Skeletal muscle tissue (tissue), 4 donors: ENCODE measurements around the gene ADAMTSL1. TPM values are rescaled to one million over a fixed set of nuclear protein-coding genes. Genes with fewer than 3 reads are reported as not detected.

Experiments
- H3K27ac ChIP-seq: one replicate; pipeline ENCODE4 v1.7.0; 2013; ENCODE audit warnings: mild to moderate bottlenecking, low read depth, low read length, inconsistent platforms
- H3K27me3 ChIP-seq, 3 donors: one replicate each; pipeline ENCODE4 v1.7.0; 2013; ENCODE audit warnings: low read length in 3 of 3; ENCODE audit not compliant: control insufficient read depth in 3 of 3, insufficient read depth in 3 of 3
- H3K36me3 ChIP-seq, 3 donors: one replicate each; pipeline ENCODE4 v1.7.0; 2013; ENCODE audit warnings: low read length in 3 of 3; ENCODE audit not compliant: control insufficient read depth in 3 of 3, insufficient read depth in 3 of 3
- H3K4me1 ChIP-seq, 3 donors: one replicate each; pipeline ENCODE4 v1.7.0; 2013; ENCODE audit warnings: low read length in 3 of 3, mild to moderate bottlenecking in 3 of 3; ENCODE audit not compliant: control insufficient read depth in 3 of 3, insufficient read depth in 3 of 3
- H3K4me3 ChIP-seq, 3 donors: one replicate each; pipeline ENCODE4 v1.7.0; 2013; ENCODE audit warnings: low read length in 3 of 3
- H3K9ac ChIP-seq, 3 donors: one replicate each; pipeline ENCODE4 v1.7.0; 2013; ENCODE audit warnings: low read length in 3 of 3, mild to moderate bottlenecking in 3 of 3, moderate library complexity in 2 of 3, low read depth in 1 of 3
- H3K9me3 ChIP-seq, 3 donors: one replicate each; pipeline ENCODE4 v1.7.0; 2013; ENCODE audit warnings: low read length in 3 of 3; ENCODE audit not compliant: control insufficient read depth in 3 of 3
- total RNA-seq: library from RNA; depleted of rRNA; stranded (reverse); fragments of >200 nt; gene quantifications from one replicate; pipeline ENCODE4 v1.2.3, GENCODE V29; 2014
- donor health status: Osteomylitis.

ADAMTSL1 gene
- total RNA-seq, 1 donor from 2014 or later = 18.3 TPM

GRCh38 chr9:18799428-18799827 lies 325.5 kb downstream of the ADAMTSL1 start:
- Histone ChIP-seq H3K9ac (no peak overlapping the region), H3K27ac (no peak overlapping the region)

GRCh38 chr9:18800579-18800978 lies 326.6 kb downstream of the ADAMTSL1 start:
- Histone ChIP-seq H3K4me3 (no peak overlapping the region), H3K4me1 (peaks cover 0 to 7% (median 0%) of the 10 kb centered on the region in 3 donors), H3K27ac (no peak overlapping the region), H3K9ac (no peak overlapping the region), H3K9me3 (no peaks in the 10 kb centered on the region), H3K27me3 (no peaks in the 10 kb centered on the region), H3K36me3 (no peaks in the 10 kb centered on the region)

More at GRCh38 chr9:18799428-18799827, 325.5 kb downstream of the ADAMTSL1 start:
- no peaks in the 10 kb centered on the region for H3K27me3 ChIP-seq
- H3K4me3 ChIP-seq = no peak overlapping the region
- peaks cover 0 to 7% (median 0%) of the 10 kb centered on the region in 3 donors for H3K4me1 ChIP-seq
- no peaks in the 10 kb centered on the region for H3K36me3 ChIP-seq
- no peaks in the 10 kb centered on the region for H3K9me3 ChIP-seq

GRCh38 chr9:18805386-18805785 lies 331.4 kb downstream of the ADAMTSL1 start:
- Histone ChIP-seq H3K36me3 (no peaks in the 10 kb centered on the region), H3K9ac (no peak overlapping the region), H3K9me3 (no peaks in the 10 kb centered on the region), H3K27me3 (no peaks in the 10 kb centered on the region), H3K4me3 (no peak overlapping the region), H3K27ac (no peak overlapping the region), H3K4me1 (no peaks in the 10 kb centered on the region)

GRCh38 chr9:18806232-18807080 lies 332.5 kb downstream of the ADAMTSL1 start:
- H3K4me1 ChIP-seq = no peaks in the 10 kb centered on the region
- no peaks in the 10 kb centered on the region for H3K9me3 ChIP-seq
- no peaks in the 10 kb centered on the region for H3K36me3 ChIP-seq
- no peaks in the 10 kb centered on the region for H3K27me3 ChIP-seq
- H3K27ac ChIP-seq = no peak overlapping the region
- H3K9ac ChIP-seq = no peak overlapping the region
- no peak overlapping the region for H3K4me3 ChIP-seq

- Histone ChIP-seq H3K27me3 (no peaks in the 10 kb centered on the region), H3K9ac (no peak overlapping the region), H3K27ac (no peak overlapping the region), H3K4me3 (no peak overlapping the region), H3K4me1 (no peaks in the 10 kb centered on the region), H3K36me3 (no peaks in the 10 kb centered on the region), H3K9me3 (no peaks in the 10 kb centered on the region)
Measured at GRCh38 chr9:18810581-18810980, 336.6 kb downstream of the ADAMTSL1 start.

- Histone ChIP-seq H3K4me1 (no peaks in the 10 kb centered on the region), H3K9ac (no peak overlapping the region), H3K27ac (no peak overlapping the region), H3K27me3 (no peaks in the 10 kb centered on the region), H3K36me3 (no peaks in the 10 kb centered on the region), H3K9me3 (no peaks in the 10 kb centered on the region), H3K4me3 (no peak overlapping the region)
Measured at GRCh38 chr9:18811171-18811570, 337.2 kb downstream of the ADAMTSL1 start.

GRCh38 chr9:18819418-18819817 lies 345.5 kb downstream of the ADAMTSL1 start:
- H3K4me3 ChIP-seq = no peak overlapping the region
- H3K9me3 ChIP-seq = no peaks in the 10 kb centered on the region
- no peaks in the 10 kb centered on the region for H3K27me3 ChIP-seq
- H3K36me3 ChIP-seq = no peaks in the 10 kb centered on the region
- H3K27ac ChIP-seq = no peak overlapping the region
- no peaks in the 10 kb centered on the region for H3K4me1 ChIP-seq
- no peak overlapping the region for H3K9ac ChIP-seq

- Histone ChIP-seq H3K4me3 (no peak overlapping the region), H3K9ac (no peak overlapping the region), H3K9me3 (no peaks in the 10 kb centered on the region), H3K36me3 (no peaks in the 10 kb centered on the region), H3K27me3 (no peaks in the 10 kb centered on the region), H3K4me1 (peaks cover 2 to 6% (median 4%) of the 10 kb centered on the region in 3 donors), H3K27ac (no peak overlapping the region)
Measured at GRCh38 chr9:18820566-18821095, 346.7 kb downstream of the ADAMTSL1 start.

GRCh38 chr9:18821788-18822187 lies 347.8 kb downstream of the ADAMTSL1 start:
- Histone ChIP-seq H3K4me1 (peaks cover 2 to 6% (median 4%) of the 10 kb centered on the region in 3 donors), H3K27ac (no peak overlapping the region), H3K27me3 (no peaks in the 10 kb centered on the region)

GRCh38 chr9:18822850-18823249 lies 348.9 kb downstream of the ADAMTSL1 start:
- Histone ChIP-seq H3K9ac (no peak overlapping the region), H3K36me3 (no peaks in the 10 kb centered on the region), H3K4me3 (no peak overlapping the region), H3K9me3 (no peaks in the 10 kb centered on the region), H3K27ac (no peak overlapping the region), H3K4me1 (peaks cover 2 to 6% (median 4%) of the 10 kb centered on the region in 3 donors), H3K27me3 (no peaks in the 10 kb centered on the region)

More at GRCh38 chr9:18821788-18822187, 347.8 kb downstream of the ADAMTSL1 start:
- Histone ChIP-seq H3K9ac (no peak overlapping the region), H3K36me3 (no peaks in the 10 kb centered on the region), H3K9me3 (no peaks in the 10 kb centered on the region), H3K4me3 (no peak overlapping the region)
